Upper lobe of left lung (tissue), 4 donors: Measurements from ENCODE around the gene CNGB1.

Experiments
- CTCF ChIP-seq, 6 experiments: fragments of 450-650 bp in 4 of 6; fragments of 200-600 bp in 2 of 6; sonication (generic) in 2 of 6; IDR thresholded peaks; one replicate each; pipeline ENCODE4 v1.5.1; 2016 to 2019; ENCODE audit warnings: antibody characterized with exemption in 6 of 6
- POLR2A ChIP-seq, 4 donors: fragments of 450-650 bp; IDR thresholded peaks; one replicate each; pipeline ENCODE4 v1.5.1; 2016 to 2017; ENCODE audit warnings: antibody characterized with exemption in 4 of 4, mild to moderate bottlenecking in 2 of 4
- POLR2AphosphoS5 ChIP-seq, 2 donors: sonication (generic); formaldehyde crosslinking; IDR thresholded peaks; one replicate each; pipeline ENCODE4 v1.5.1; 2017; ENCODE audit warnings: antibody characterized with exemption in 2 of 2

DNA sequence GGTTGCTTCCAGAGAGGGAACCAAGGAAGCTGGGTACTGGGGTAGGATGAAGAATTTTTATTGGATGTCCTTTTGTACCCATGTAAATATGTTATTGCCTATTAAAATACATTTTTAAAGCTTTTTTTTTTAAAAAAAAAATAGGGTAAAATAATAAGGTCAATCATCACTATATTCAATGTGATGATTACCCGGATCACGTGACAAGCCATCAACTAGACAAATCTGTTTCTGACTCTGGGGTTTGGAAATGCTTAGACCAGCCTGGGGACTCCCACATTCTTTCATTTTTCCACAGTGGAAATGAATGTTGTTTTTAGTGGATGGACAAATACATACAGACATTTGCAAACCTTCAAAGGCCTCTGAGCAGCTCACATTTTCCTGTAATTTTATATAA is 88.7 kb downstream of the CNGB1 start:
- no peak for TF ChIP-seq CTCF (IDR thresholded peaks at IDR 0.05)
- TF ChIP-seq POLR2A (IDR thresholded peaks at IDR 0.05) = no peak
- no peak for TF ChIP-seq POLR2AphosphoS5 (IDR thresholded peaks at IDR 0.05)
